ENCODE data around the gene OGFR. TPM values are rescaled to one million over a fixed set of nuclear protein-coding genes. Genes with fewer than 3 reads are reported as not detected.

OGFR gene
- total and polyA plus RNA-seq, 12 donors: 9.3 to 157 (median 45.0) TPM

GRCh38 chr20:62817975-62818591 lies 13.4 kb downstream of the OGFR start:
- no peak overlapping the region for H3K4me3 ChIP-seq
- 65 to 75% (median 70%) methylated on average over 6 to 12 of the region's 12 CpGs for WGBS, 4 donors
- TF ChIP-seq POLR2A (IDR thresholded peaks at IDR 0.05): no peak
- no peak for TF ChIP-seq CTCF (IDR thresholded peaks at IDR 0.05)
- H3K27ac ChIP-seq: peak overlapping the region in 1 of 5 donors; percentile 41
- peaks cover 0 to 6% of the 10 kb centered on the region in 2 donors for H3K36me3 ChIP-seq (replicated peaks in 1 of 2)
- intact Hi-C loops (cut with DNase I): no loop called here
- peaks cover 23% of the 10 kb centered on the region for H3K27me3 ChIP-seq
- peaks cover 0 to 25% of the 10 kb centered on the region in 2 donors for H3K4me1 ChIP-seq (replicated peaks in 1 of 2)
- H3K9me3 ChIP-seq (replicated peaks in 1 of 3): no peaks in the 10 kb centered on the region
- DNase-seq: no peak

GRCh38 chr20:62818592-62819493 lies 14.2 kb downstream of the OGFR start:
- H3K27me3 ChIP-seq: peaks cover 23% of the 10 kb centered on the region
- H3K4me3 ChIP-seq: no peak overlapping the region
- DNase-seq: peak in 2 of 7 donors; percentile 43 to 62
- H3K4me1 ChIP-seq (replicated peaks in 1 of 2): peaks cover 0 to 25% of the 10 kb centered on the region in 2 donors
- peak overlapping the region in 1 of 5 donors; percentile 41 for H3K27ac ChIP-seq
- H3K36me3 ChIP-seq (replicated peaks in 1 of 2): peaks cover 0 to 1% of the 10 kb centered on the region in 2 donors
- TF ChIP-seq CTCF (IDR thresholded peaks at IDR 0.05) (no peak), POLR2A (IDR thresholded peaks at IDR 0.05) (no peak)
- H3K9me3 ChIP-seq (replicated peaks in 1 of 3): no peaks in the 10 kb centered on the region
- intact Hi-C loops (cut with DNase I): no loop called here
- WGBS, 4 donors: 4 to 30% (median 28%) methylated on average over 3 to 25 of the region's 25 CpGs

- Histone ChIP-seq H3K4me1 (replicated peaks in 1 of 2) (peaks cover 6 to 29% of the 10 kb centered on the region in 2 donors), H3K27ac (peak overlapping the region in 1 of 5 donors; percentile 41), H3K4me3 (no peak overlapping the region), H3K27me3 (peaks cover 23% of the 10 kb centered on the region), H3K9me3 (replicated peaks in 1 of 3) (no peaks in the 10 kb centered on the region), H3K36me3 (replicated peaks in 1 of 2) (no peaks in the 10 kb centered on the region)
- intact Hi-C loops (cut with DNase I): no loop called here
- TF ChIP-seq POLR2A (IDR thresholded peaks at IDR 0.05): no peak
- TF ChIP-seq CTCF (IDR thresholded peaks at IDR 0.05): no peak
- 25 to 56% (median 50%) methylated on average over 5 to 16 of the region's 16 CpGs for WGBS, 4 donors
- peak in 3 of 7 donors; percentile 50 to 62 (median 54) for DNase-seq
These were observed 15.0 kb downstream of the OGFR start for GRCh38 chr20:62819494-62820174.

Data from adrenal gland (tissue), 12 donors.